Measurements from ENCODE around the gene NPEPL1.
A peak's percentile ranks its signal among the peaks of the same experiment; 100 is the strongest.

Gene NPEPL1

DNA sequence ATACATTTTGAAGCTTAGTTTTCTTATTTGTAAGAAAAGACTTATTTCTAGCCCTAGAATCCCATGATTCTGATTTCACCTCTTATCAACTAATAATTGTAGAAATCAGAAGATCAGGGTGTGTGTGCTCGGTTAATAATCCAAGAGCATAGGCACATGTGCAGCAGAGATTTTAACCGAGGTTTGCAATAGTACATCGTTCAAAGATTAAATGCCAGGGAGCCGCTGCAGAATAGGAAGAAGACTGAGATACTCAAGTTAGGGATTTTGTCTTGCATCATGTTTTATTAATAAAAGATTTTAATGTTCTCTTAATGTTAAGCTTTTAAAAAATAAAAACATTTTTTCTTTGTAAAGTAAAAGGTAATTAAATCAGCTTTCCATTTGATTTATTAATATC is 34.6 kb upstream of the NPEPL1 start:
- no peak for DNase-seq

DNA sequence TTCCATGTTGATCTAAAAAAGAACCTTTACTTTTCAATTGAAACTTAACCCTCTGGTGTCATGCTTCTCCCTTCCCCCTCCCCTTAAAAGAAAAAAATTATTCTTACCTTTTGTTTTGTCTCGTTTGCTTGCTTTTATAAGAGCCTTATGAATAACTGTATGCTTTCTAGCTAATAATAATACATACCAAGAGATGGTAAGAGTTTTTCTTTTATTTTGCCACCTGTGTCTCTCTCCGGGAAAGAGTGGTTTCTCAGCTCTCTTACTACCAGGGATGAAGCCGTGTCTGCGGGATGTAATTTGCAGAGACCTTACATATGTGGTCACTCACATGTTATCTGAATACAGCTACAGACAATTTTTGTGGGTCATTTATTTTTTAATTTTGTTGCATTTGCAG is 33.8 kb upstream of the NPEPL1 start:
- DNase-seq: no peak

GRCh38 chr20:58659841-58660240 is 32.8 kb upstream of the NPEPL1 start:
- DNase-seq: no peak

GRCh38 chr20:58660855-58661597 is 31.6 kb upstream of the NPEPL1 start:
- peak; percentile 50 to 53 for DNase-seq

DNA sequence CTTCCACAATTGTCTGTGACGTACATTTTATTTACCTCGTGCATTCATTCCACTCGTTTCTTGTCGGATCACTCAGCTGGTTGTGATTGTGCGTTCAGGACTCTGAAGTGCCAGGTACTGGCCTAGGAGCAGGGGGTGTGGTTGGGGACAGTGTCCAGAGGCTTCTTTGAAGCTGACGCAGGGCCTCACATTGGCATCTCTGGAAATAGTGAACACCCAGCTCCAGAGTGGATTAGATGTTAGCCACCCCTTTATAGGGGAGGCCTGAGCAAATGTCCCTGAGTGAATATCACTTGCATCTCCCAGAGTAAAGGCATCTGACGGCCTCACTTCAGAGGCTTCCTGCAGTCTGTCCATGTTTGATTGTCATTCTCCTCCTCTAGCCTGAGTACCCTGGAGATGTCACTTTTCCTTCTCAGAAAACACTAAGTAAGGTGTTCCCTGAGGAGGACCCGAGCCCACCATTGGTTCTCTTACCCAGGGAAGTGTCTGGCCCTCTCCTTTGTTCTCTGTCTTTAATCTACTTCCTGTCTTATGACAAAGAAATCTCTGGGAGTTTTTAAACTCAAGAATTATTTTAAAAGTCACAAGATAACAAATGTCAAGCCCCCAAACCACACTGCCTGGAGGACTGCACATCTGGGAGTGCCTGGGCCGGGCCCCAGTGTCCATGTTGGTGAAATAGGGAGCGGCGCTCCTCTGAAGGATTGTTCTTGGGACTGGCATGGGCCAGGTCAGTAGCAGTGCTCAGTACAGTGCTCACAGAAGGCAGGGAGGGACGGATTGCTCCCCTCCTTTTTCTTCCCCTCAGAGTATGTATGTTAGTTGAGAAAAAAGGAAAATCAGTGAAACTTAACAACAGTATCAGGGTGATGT is 30.8 kb upstream of the NPEPL1 start:
- no peak for DNase-seq

DNA sequence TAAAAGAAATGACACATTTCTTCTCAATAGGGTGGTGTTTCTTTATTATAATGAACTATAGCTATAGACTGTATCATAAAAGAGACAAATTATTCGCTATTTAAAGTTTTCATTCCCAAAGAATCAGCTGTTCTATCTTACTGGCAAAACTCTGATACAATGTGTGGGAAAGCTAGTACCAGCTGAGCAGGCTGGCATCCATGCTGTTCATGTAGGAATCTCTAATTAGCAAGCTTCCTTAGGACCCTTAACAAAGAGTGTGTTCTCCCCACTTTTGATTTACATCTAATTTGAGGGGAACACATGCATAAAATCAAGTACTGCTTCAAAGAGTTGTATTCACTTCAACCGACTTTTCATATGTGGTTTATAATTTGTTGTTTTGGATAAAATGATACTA is 28.3 kb upstream of the NPEPL1 start:
- no peak for DNase-seq

DNA sequence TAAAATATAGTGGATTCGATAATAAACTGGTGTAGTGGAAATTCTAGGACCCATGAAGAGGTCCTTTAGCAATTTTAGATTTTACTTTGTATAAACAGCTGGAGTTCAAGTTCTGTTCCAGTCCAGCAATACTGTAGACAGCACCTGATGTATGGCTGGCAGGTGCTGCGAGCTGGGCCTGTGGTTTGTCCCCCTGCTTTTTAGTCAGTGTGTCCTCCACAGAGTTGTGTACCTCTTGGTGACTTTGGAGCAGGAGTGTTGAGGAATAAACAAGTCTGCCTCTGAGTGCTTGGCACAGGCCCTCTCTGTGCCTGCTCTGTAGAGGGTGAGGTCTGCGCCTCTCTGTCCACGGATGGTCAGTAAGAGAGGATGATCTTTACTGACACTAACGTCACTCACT is 27.7 kb upstream of the NPEPL1 start:
- DNase-seq: no peak

GRCh38 chr20:58665606-58666005 is 27.0 kb upstream of the NPEPL1 start:
- DNase-seq: no peak

GRCh38 chr20:58666702-58667101 is 25.9 kb upstream of the NPEPL1 start:
- no peak for DNase-seq

DNA sequence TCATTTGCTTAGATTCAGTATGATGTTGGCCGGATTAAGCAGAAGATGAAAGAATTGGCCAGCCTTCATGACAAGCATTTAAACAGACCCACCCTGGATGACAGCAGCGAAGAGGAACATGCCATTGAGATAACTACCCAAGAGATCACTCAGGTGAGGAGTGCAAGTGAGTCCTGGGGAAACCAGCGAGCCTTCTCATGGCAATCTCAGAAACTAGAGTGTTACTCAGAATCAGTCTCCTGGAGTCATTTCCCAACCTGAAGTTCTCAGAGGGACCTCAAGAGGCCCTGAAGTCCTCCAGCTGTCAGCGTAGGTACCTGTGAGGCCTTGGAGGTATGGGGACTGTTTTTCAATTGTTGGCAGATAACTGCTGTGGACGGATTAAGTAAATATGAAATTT is 24.6 kb upstream of the NPEPL1 start:
- no peak for DNase-seq

- DNase-seq: no peak
Measured at GRCh38 chr20:58668901-58669286, 23.7 kb upstream of the NPEPL1 start.

GRCh38 chr20:58669287-58670006 is 23.2 kb upstream of the NPEPL1 start:
- DNase-seq: no peak

- DNase-seq: no peak
Measured at GRCh38 chr20:58670102-58670501, 22.5 kb upstream of the NPEPL1 start.

- no peak for DNase-seq
Measured at GRCh38 chr20:58670659-58671058, 21.9 kb upstream of the NPEPL1 start.

DNA sequence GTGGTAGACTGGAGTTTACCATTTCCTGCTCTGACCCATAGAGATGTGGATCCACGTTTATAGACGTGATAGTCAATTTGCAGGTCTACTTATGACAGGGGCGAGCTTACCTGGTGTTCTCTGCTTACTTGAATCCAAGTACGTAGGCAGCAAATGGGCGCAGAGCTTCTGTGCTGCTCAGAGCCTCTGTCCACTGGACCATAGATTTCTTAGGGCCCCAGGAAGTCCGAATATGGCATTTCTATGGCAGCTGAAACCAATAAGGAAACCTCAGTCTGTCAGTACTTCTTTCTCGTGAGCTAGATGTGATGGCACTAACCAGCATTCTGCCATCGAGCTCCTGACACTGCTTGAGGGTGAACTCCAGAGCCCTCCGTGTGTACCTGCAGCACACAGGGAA is 19.5 kb upstream of the NPEPL1 start:
- DNase-seq: no peak

DNA sequence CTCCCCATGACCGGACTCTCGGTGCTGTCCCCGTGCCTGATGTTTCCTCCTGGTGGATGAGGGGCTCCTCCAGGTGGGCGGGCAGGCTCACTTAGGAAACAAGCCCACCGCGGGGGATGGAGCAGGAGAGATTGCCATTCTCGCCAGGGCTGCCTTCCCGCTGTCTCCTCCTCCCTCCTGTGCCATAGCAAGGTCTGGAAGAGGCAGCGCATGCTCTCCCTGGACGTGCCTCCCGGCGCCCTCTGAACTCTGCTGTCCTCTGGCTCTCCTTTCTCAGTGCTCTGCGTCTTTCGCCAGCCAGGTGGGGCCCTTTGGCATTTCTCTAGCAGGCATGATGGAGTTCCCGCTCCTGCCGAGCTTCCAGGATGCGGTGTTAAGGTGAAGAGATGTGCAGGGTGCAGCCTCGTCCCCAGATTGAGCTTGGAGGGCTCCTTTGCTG is 17.4 kb upstream of the NPEPL1 start:
- no peak for DNase-seq

- no peak for DNase-seq
Measured at GRCh38 chr20:58675641-58676040, 17.0 kb upstream of the NPEPL1 start.

GRCh38 chr20:58676161-58676560 is 16.4 kb upstream of the NPEPL1 start:
- DNase-seq: no peak

- DNase-seq: no peak
Measured at GRCh38 chr20:58677079-58677604, 15.5 kb upstream of the NPEPL1 start.

DNA sequence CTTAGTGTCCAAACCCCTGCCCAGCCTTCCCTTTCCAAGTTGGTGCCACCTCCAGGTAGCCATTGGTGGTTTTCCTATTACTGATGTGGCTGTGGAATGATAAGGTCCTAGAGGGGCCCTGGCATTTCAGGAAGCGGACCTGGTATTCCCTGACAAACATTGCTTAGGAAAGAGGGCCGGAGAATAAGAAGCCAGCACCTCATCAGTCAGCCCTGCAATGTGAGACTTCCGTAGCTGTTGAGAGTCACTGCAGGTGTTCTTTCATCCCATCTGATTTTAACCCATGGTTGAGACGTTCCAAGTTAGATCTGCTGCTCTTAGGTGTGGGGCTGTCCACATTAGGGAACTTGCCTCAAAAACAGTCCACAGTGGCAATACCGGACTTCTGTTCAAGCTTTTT is 14.8 kb upstream of the NPEPL1 start:
- DNase-seq: no peak

DNA sequence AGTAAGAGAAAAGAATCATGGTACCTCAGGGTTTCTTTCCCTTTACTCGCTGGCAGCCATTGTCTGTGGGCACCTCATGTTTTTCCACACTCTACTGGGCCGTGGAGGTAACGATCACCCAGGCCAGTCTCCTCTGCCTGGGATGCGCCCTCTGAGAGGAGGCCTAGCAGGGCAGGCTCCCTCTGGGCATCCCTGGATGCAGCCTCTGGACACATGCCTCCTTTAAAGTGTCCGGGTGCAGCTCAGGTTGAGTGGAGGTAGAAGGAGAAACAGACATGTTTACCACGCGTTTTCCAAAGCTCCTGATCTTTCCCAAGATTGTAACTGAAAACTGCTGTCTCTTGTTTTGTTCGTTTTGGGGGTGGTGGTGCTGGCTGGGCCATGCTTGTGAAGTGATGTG is 13.8 kb upstream of the NPEPL1 start:
- DNase-seq: no peak

DNA sequence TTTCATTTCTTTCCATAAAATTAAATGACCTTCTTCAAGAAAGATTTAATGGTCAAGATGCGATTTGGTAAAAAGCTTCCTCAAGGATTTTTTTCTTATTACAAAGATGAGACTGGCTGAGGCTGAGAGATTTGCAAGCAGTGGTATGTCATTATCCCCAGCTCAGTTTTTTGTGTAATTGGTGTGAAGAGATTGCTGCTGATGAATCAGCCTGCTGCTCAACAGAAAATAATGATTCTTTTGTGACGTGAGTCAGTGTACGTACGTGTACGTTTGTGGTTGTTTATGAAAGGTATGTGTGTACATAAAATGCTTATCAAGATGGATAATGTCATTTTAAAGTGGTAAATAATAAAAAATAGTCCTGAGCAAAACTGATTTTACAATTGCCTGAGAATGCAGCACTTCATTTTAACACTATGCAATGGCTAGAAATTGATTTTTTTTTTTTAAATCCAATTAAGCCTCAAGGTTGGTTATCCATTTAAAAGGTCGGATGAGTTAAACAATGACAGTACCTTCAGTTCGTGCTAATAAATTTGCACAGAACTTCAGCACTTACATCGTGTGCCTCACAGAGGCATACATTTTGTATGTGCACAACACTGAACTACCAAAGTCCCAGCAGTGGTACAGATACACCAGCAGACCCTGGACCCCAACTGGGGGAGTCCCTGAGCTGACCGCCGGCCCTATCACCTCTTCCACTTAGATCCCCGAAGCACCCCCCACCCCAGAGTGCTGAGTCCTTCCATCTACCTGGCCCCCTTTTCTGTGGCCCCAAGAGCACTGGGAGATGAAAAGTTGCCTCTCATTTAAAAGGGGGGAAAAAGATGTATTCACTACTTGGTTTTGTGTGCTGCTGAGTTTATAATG is 9.7 kb upstream of the NPEPL1 start:
- no peak for DNase-seq

All from activated T-cell treated with anti-CD3 and anti-CD28 coated beads, Interleukin-2, amount 50 U/mL, for 48 hours (primary cell).